ENCODE results near the gene ADGRG6.
"Not testable (repeated sequence)": the region's sequence is repeated elsewhere in the genome, so short reads cannot be mapped to it uniquely, and the experiment has no call there.

ADGRG6 gene

GRCh38 chr6:142323377-142323776 is 21.6 kb downstream of the ADGRG6 start:
- peak; percentile 21 for DNase-seq

- DNase-seq, result no peak
Measured at GRCh38 chr6:142324111-142324510, 22.3 kb downstream of the ADGRG6 start.

- DNase-seq, result no peak
Measured at GRCh38 chr6:142325111-142325510, 23.3 kb downstream of the ADGRG6 start.

- peak; percentile 20 for DNase-seq
Measured at GRCh38 chr6:142326540-142326939, 24.7 kb downstream of the ADGRG6 start.

- no peak for DNase-seq
Measured at GRCh38 chr6:142328070-142328469, 26.3 kb downstream of the ADGRG6 start.

GRCh38 chr6:142329486-142330113 is 27.8 kb downstream of the ADGRG6 start:
- no peak for DNase-seq

GRCh38 chr6:142331075-142331551 is 29.3 kb downstream of the ADGRG6 start:
- DNase-seq, result peak; percentile 63

GRCh38 chr6:142331601-142332000 is 29.8 kb downstream of the ADGRG6 start:
- peak; percentile 18 for DNase-seq

- DNase-seq, result peak; percentile 33
Measured at GRCh38 chr6:142332393-142333098, 30.7 kb downstream of the ADGRG6 start.

- no peak for DNase-seq
Measured at GRCh38 chr6:142333431-142333830, 31.6 kb downstream of the ADGRG6 start.

GRCh38 chr6:142334294-142334693 is 32.5 kb downstream of the ADGRG6 start:
- DNase-seq, result no peak

GRCh38 chr6:142335415-142335814 is 33.6 kb downstream of the ADGRG6 start:
- no peak for DNase-seq

- DNase-seq, result no peak
Measured at GRCh38 chr6:142336183-142336582, 34.4 kb downstream of the ADGRG6 start.

GRCh38 chr6:142336787-142337186 is 35.0 kb downstream of the ADGRG6 start:
- no peak for DNase-seq

GRCh38 chr6:142339113-142339512 is 37.3 kb downstream of the ADGRG6 start:
- no peak for DNase-seq

- no peak for DNase-seq
Measured at GRCh38 chr6:142339968-142340658, 38.3 kb downstream of the ADGRG6 start.

- no peak for DNase-seq
Measured at GRCh38 chr6:142341855-142342330, 40.1 kb downstream of the ADGRG6 start.

- no peak for DNase-seq
Measured at GRCh38 chr6:142342986-142343385, 41.2 kb downstream of the ADGRG6 start.

GRCh38 chr6:142343938-142344337 is 42.1 kb downstream of the ADGRG6 start:
- DNase-seq, result no peak

- DNase-seq, result no peak
Measured at GRCh38 chr6:142345261-142345660, 43.5 kb downstream of the ADGRG6 start.

- DNase-seq, result not testable (repeated sequence)
Measured at GRCh38 chr6:142346166-142346565, 44.4 kb downstream of the ADGRG6 start.

GRCh38 chr6:142349215-142349823 is 47.5 kb downstream of the ADGRG6 start:
- no peak for DNase-seq

- no peak for DNase-seq
Measured at GRCh38 chr6:142350309-142350708, 48.5 kb downstream of the ADGRG6 start.
